ENCODE data around the gene PLA2G15.
A peak's percentile ranks its signal among the peaks of the same experiment; 100 is the strongest.

Gene PLA2G15

GRCh38 chr16:68232335-68232734, 12.8 kb upstream of the PLA2G15 start:
- no peak for DNase-seq (ENCODE audit: low spot score)

GRCh38 chr16:68233085-68233834, 11.9 kb upstream of the PLA2G15 start:
- no peak for DNase-seq (ENCODE audit: low spot score)

GRCh38 chr16:68233835-68234187, 11.4 kb upstream of the PLA2G15 start:
- no peak for DNase-seq (ENCODE audit: low spot score)

- DNase-seq (ENCODE audit: low spot score) = peak; percentile 38
Observed at GRCh38 chr16:68234188-68235107, 10.7 kb upstream of the PLA2G15 start.

- DNase-seq (ENCODE audit: low spot score) = no peak
Observed at GRCh38 chr16:68235108-68235886, 9.9 kb upstream of the PLA2G15 start.

GRCh38 chr16:68235887-68236136, 9.4 kb upstream of the PLA2G15 start, which contains the start of gene ESRP2:
Gene ESRP2 (minus strand): TSS chr16:68236127. CDS start chr16:68236045, 82 bp downstream.
- DNase-seq (ENCODE audit: low spot score) = no peak

- no peak for DNase-seq (ENCODE audit: low spot score)
Observed at GRCh38 chr16:68236137-68236825, 8.9 kb upstream of the PLA2G15 start.

- no peak for DNase-seq (ENCODE audit: low spot score)
Observed at GRCh38 chr16:68236826-68237242, 8.3 kb upstream of the PLA2G15 start.

GRCh38 chr16:68237243-68238028, 7.7 kb upstream of the PLA2G15 start:
- peak; percentile 93 for DNase-seq (ENCODE audit: low spot score)

- DNase-seq (ENCODE audit: low spot score) = no peak
Observed at GRCh38 chr16:68238029-68238345, 7.2 kb upstream of the PLA2G15 start.

- DNase-seq (ENCODE audit: low spot score) = no peak
Observed at GRCh38 chr16:68242085-68242484, 3.1 kb upstream of the PLA2G15 start.

- DNase-seq (ENCODE audit: low spot score) = no peak
Observed at GRCh38 chr16:68242926-68243858, 2.0 kb upstream of the PLA2G15 start.

- no peak for DNase-seq (ENCODE audit: low spot score)
Observed at GRCh38 chr16:68244481-68244902, 681 bp upstream of the PLA2G15 start.

GRCh38 chr16:68246121-68246520, 948 bp downstream of the PLA2G15 start:
- no peak for DNase-seq (ENCODE audit: low spot score)

- DNase-seq (ENCODE audit: low spot score) = no peak
Observed at GRCh38 chr16:68246666-68247065, 1.5 kb downstream of the PLA2G15 start.

- DNase-seq (ENCODE audit: low spot score) = no peak
Observed at GRCh38 chr16:68247400-68247799, 2.2 kb downstream of the PLA2G15 start.

GRCh38 chr16:68247932-68248331, 2.8 kb downstream of the PLA2G15 start:
- DNase-seq (ENCODE audit: low spot score) = no peak

- no peak for DNase-seq (ENCODE audit: low spot score)
Observed at GRCh38 chr16:68249371-68249770, 4.2 kb downstream of the PLA2G15 start.

GRCh38 chr16:68250951-68251350, 5.8 kb downstream of the PLA2G15 start:
- peak; percentile 54 for DNase-seq (ENCODE audit: low spot score)

GRCh38 chr16:68251832-68252231, 6.7 kb downstream of the PLA2G15 start:
- peak; percentile 96 for DNase-seq (ENCODE audit: low spot score)

Measured in NAMALWA (cell line).